ENCODE measurements around the gene MLLT1. TPM values are rescaled to one million over a fixed set of nuclear protein-coding genes. Genes with fewer than 3 reads are reported as not detected.

The MLLT1 gene
- total RNA-seq, 1 experiment from 2014 or later = 14.4 TPM

- DNase-seq (ENCODE audit: low spot score) = no peak
These were observed 44.5 kb downstream of the MLLT1 start for GRCh38 chr19:6235031-6235951.

DNA sequence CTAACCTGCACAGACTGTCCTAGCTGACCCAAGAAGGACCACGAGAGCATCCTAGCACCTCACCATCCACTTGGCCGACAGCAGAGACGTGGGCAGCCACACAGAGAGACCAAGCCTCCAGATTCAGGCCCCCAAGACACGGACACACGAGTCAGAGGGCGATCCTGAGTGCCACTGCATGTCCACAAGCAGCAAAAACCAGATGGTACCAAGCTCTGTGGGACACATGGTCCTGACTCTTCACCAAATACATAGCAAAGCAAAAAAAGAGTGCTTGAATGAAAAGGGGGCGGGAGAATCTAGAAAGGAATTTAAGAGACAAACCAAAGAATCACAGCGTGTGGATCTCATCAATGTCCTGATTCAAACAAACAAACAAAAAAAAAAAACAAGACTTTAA lies 45.2 kb downstream of the MLLT1 start:
- DNase-seq (ENCODE audit: low spot score) = no peak

- DNase-seq (ENCODE audit: low spot score) = peak; percentile 8
These were observed 45.8 kb downstream of the MLLT1 start for GRCh38 chr19:6233827-6234511.

DNA sequence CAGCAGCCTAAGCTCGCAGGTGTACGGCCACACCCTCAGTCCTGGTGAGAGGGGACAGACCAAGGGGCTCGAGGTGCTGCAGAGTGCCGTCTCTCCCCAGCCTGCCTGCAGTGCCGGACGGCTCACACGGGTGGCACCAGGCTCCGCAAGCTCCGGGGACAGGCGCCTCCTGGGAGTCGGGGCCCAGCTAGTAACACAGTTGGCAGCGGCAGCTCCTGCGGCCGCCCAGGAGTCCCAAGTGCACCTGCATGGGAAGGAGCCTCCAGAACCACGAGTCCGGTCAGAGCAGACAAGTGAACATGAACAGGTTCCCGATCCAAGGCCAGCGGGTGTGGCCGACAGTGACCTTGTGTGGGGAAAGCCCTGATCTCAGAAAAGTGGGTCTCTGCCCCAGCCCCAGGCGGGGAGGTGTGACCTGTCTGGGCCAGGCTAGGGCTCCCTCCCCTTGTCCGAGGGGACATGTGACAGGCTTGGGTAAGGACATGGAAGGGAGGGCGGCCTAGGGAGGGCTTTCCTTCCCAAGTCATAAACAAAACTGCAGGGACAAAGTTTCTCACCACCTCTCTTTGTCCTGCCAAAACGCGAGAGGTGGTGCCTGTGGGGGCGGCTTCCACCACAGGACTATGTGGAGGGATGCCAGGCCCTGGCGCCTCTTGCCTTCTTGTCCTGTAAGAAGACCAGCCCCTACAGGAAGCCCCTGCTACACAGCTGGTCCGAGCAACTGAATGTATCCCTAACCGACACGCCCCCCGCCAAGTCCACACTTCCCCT lies 46.5 kb downstream of the MLLT1 start:
- DNase-seq (ENCODE audit: low spot score) = peak; percentile 61

GRCh38 chr19:6232601-6233055 lies 47.1 kb downstream of the MLLT1 start:
- peak; percentile 89 for DNase-seq (ENCODE audit: low spot score)

DNA sequence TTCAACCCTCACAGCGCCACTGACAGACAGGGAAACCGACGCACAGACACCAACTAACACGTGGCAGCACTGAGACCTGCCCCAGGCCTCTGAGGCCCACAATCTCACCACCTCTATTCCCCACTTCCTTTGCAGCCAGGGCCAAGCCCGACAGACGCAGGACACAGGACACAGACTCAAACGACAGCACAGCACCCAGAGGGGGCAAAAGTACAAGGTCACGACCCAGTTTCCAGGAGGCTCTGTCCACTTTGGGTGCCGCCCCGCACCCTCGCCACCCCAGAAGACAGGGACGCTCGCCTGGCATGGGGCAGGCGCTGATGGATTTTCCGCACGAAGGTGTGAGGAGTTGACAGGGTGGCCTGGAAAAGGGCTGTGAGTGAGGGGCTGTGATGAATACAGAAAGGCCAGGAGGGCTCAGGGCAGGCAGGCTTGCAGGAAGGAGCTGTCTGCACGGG lies 48.8 kb downstream of the MLLT1 start:
- DNase-seq (ENCODE audit: low spot score) = no peak

DNA sequence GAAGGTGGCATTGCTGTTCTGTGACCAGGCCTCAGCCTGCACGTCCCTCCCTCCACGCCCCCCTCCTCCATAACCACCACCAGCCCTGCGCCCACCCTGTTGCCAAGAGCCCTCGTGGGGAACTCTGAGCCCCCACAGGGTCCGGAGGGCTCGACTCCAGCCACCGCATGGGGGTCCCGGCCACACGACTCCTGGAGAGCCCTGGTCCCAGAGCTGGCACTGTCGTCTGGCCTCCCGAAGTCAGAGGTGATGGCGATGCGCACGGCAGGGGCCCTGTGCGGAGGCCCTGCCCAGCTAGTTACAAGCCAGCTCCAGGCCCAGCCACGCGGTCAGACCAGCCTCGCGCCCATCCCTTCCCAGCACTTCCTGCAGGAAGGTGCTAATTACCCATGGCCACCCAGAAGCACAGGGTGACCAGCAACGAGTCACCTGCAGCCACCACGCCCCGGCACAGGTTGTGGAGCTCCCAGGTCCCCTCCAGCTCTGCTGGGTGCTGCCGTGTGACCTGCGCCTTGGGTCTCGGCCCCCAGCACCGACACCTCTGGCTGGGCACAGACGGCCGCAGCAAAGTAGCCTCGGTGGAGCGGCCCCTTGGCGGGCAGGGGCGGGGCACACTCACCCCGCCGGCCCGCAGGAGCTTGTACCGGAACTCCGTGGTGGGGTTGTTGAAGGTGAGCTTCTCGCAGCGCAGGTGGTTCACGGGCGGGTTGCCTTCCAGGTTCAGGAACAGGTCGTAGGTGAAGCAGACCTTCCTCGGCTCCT lies 49.6 kb downstream of the MLLT1 start:
- DNase-seq (ENCODE audit: low spot score) = peak; percentile 35

- no peak for DNase-seq (ENCODE audit: low spot score)
These were observed 50.4 kb downstream of the MLLT1 start for GRCh38 chr19:6229216-6229913.

GRCh38 chr19:6228551-6229215 lies 51.1 kb downstream of the MLLT1 start:
- no peak for DNase-seq (ENCODE audit: low spot score)

- no peak for DNase-seq (ENCODE audit: low spot score)
These were observed 51.8 kb downstream of the MLLT1 start for GRCh38 chr19:6227936-6228325.

GRCh38 chr19:6227156-6227935 lies 52.4 kb downstream of the MLLT1 start:
- no peak for DNase-seq (ENCODE audit: low spot score)

- no peak for DNase-seq (ENCODE audit: low spot score)
These were observed 53.2 kb downstream of the MLLT1 start for GRCh38 chr19:6226444-6227155.

DNA sequence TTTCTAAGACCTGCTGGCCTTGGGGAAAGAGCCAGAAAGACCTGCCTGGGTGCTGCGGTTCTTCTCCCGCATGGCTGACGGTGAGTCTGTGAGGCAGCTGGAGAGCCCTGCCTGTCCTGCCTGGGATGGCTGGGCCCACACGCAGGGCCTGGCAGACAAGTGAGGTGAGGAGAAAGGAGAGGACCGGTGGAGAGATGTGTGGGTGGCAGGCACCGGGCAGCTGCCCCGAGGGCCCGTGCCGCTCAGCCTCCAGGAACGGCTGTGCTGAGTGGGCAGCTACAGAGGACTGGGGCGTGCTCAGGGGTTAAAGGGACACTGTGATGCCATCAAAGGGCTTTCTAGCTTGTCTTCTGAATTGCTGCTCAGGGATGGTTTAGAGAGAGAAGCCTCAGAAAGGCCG lies 53.8 kb downstream of the MLLT1 start:
- no peak for DNase-seq (ENCODE audit: low spot score)

DNA sequence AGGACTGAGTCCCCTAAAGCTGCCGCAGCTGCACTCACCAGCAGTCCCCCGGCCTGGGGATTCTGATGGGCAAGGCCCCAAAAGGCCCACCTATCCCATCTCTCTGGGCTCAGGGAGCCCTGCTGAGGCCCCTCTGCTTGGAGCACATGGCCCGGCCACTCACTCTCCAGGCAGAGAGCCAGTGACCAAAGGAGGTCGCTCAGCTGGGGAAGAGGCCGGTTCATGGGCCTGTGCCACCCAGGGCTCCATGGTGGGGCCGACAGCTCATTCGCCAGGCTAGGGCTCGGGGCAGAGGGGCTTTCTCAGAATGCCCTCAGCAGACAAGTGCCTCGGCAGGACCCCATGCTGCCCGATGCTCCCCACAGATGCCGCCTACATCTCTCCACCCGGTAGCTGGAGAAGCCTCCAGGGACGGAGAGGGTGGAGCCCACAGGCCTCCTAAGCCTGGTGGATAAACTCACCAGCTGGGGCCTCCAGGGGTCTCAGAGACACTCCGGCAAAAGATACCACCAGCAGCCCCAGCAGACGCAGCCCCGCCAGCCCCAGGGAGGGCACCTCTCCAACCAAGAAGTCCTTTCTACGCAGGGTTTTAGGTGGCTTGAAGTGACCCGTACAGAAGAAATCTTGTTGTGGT lies 54.4 kb downstream of the MLLT1 start:
- no peak for DNase-seq (ENCODE audit: low spot score)

DNA sequence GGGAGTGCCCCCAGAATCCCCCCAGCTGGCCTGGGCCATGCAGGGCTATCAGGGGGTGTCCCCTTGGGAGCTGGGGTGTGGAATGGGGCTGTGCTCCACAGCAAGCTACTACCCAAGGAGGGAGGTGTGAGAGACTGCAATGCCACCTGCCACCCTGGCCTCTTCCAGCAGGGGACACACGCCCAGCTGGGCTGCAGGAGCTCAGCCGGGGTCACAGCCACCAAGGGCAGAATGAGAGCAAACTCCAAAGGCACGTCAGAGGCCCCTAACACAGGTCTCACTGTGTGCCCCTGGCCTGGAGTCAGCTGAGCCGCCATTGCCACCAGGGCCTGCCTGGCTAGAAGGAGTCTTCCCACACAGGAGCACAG lies 55.5 kb downstream of the MLLT1 start:
- no peak for DNase-seq (ENCODE audit: low spot score)

DNA sequence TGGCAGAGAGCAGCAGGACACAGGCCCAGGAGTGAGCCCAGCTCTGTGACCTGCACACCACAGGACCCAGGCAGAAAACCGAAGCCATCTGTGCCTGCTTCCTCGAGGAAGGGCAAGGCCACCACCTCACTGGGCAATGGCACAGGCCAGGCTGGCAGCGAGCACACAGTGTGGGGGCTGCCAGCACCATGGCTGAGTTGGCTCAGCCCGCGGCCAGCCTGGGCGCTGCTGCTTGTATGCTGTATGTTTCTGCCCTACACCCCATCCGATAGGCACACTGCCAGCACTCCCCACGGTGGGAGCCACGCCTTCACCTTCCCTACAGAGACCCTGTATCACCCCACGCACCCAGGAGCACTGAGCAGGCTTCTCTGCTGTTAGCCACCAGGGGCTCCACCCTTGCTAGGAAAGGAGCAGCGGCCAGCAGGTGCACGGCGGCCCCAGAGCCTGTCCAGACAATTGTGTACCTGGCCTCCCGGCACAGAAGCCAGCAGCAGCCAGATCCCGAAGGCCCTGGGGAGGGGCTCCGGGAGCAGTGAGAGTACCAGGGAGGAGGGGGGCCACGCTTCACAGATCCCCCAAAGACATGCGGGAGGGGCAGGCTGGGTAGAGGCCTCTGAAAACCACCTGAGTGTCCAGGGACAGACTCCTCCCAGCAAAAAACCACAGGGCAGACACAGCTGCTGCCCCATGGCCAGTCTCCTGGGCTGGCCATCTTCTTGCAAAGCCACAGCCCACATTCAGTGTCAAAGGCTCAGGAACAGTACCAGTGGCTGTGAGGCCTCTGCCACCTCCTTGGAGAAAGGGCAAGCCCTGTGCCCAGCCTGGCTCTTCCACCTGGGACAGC lies 56.1 kb downstream of the MLLT1 start:
- DNase-seq (ENCODE audit: low spot score) = peak; percentile 48

DNA sequence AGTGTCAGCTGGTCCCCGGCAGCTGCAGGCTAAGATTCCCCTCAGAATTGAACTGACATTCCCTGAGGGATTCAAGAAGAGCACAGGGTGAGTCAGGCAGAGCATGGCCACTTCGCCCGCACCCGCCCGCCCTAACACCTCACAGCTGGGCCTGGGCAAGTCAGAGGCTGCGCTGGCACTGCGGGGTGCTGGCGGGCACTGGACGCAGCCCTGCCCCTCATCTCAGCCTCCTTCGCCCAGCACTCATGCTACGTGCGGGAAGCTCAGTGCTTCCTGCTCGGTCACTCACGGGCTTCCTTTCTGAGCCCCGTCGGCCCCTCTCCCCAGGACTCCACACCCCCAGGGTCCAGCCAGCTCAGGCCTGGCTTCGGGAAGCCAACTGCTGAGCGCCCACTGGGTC lies 56.9 kb downstream of the MLLT1 start:
- peak; percentile 84 for DNase-seq (ENCODE audit: low spot score)
